LNCaP clone FGC (cell line): ENCODE results near the gene ADCYAP1.

Source experiments
- DNase-seq: peaks from one replicate; pipeline ENCODE4 v3.0.0-alpha.2; 2011; ENCODE audit warnings: low read depth
- H3K4me3 ChIP-seq: 2 replicates; pipeline ENCODE4 v1.5.1; 2011; ENCODE audit warnings: mild to moderate bottlenecking, low read depth, low read length, control low read depth
- TF ChIP-seq, protein P1 (sequence below): IDR thresholded peaks from 2 replicates; pipeline ENCODE4 v1.5.1; 2012; ENCODE audit warnings: mild to moderate bottlenecking; ENCODE audit not compliant: control insufficient read depth, insufficient read depth; ENCODE audit errors: extremely low read depth

ADCYAP1 gene

DNA sequence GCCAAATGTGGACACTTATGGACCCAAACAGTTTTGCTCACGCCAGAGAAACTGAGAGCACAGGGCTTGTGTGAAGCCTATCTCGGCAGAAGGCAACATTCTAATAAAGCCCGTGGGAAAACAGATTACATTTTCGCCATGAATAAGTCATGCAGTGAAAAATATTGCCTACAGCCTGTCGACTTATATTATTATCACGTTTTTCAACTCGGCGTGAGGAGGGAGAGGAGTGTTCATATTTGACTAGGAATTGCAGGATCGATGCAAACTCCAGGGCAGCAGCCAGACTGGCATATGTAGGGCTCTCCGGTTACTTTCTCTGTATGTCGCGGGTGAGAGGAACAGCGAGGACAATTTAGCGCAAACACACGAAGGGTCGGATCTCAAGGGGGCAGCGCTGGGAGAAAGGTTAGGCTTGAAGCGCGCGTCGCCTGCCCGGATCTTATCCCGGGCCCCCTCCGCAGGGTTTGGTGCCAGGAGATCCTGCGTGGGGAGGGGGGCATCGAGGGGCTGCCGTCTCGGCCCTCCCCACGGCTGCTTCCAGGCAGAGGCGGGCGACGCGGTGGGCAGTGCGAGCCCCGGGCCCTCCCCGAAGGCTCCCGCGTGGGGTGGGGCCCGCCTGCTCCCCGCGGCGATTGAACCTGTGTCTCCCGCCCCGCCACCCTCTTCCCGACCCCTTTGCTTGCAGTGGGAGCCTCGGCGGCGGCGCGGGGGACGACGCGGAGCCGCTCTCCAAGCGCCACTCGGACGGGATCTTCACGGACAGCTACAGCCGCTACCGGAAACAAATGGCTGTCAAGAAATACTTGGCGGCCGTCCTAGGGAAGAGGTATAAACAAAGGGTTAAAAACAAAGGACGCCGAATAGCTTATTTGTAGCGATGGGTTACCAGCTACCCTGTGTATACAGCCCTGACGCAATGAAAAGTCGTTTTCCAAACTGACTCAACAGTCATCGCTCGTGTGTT lies 4.4 kb downstream of the ADCYAP1 start:
- DNase-seq: no peak
- TF ChIP-seq, protein P1, sequence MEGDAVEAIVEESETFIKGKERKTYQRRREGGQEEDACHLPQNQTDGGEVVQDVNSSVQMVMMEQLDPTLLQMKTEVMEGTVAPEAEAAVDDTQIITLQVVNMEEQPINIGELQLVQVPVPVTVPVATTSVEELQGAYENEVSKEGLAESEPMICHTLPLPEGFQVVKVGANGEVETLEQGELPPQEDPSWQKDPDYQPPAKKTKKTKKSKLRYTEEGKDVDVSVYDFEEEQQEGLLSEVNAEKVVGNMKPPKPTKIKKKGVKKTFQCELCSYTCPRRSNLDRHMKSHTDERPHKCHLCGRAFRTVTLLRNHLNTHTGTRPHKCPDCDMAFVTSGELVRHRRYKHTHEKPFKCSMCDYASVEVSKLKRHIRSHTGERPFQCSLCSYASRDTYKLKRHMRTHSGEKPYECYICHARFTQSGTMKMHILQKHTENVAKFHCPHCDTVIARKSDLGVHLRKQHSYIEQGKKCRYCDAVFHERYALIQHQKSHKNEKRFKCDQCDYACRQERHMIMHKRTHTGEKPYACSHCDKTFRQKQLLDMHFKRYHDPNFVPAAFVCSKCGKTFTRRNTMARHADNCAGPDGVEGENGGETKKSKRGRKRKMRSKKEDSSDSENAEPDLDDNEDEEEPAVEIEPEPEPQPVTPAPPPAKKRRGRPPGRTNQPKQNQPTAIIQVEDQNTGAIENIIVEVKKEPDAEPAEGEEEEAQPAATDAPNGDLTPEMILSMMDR: no peak
- no peak overlapping the region for H3K4me3 ChIP-seq

DNA sequence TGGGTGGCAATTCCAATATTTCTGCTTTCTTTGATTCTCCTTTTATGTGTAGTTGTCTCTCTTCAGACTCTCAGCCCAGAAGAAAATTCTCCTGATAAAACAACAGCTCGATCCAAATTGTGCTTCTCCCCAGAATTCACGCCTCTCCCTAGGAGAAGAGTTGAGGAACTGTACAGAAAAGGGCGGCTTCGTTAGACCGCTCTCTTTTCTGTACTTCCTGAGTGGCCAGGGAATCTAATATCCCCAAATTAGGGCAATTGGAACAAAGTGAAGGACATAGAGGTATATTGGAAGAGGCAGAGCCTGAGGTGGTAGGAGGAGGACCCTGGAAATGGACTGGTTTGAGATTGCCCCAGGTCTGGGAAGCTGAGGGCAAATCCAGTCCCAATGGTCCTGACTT lies 5.6 kb downstream of the ADCYAP1 start:
- DNase-seq: no peak
- TF ChIP-seq, protein P1: no peak
- no peak overlapping the region for H3K4me3 ChIP-seq

DNA sequence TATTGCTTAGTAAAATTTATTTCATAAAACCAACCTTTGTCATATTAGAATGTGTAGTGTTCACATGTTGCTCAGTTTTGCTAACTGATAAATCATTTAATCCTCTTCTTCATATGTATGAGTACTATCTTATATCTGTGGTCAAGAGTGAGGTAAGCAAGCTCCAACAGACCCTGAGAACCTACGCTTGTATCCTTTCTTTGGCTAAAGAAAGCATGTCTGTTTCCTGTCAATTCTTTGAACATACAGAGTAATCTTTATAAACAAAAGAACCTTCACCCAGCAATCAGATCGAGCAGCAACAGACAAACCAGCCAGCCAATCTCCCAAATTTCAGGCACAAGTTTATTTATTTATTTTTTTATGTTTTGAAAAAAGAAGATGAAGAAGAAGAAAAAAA lies 6.4 kb downstream of the ADCYAP1 start:
- H3K4me3 ChIP-seq: no peak overlapping the region
- TF ChIP-seq, protein P1: no peak
- DNase-seq: no peak

GRCh38 chr18:911486-911885 lies 6.8 kb downstream of the ADCYAP1 start:
- no peak overlapping the region for H3K4me3 ChIP-seq
- TF ChIP-seq, protein P1: no peak
- DNase-seq: no peak

DNA sequence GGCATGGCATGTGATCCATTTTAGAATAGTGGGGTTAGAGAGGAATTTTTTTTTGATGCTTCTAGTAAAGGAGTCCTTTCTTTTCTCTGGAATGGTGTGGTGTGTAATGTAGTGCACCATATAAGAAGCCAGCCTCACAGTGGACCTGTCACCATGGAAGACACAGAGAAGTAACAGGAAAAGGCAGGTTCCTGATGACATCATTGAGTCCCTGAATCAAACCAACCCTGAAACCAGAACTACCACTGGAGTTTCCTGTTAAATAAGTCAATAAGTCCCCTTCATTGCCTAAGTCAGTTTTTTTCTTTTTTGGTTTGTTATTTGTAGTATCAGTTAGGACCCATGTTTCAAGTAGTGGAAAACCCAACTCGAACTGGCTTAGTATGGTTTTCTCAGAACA lies 11.9 kb downstream of the ADCYAP1 start:
- no peak for DNase-seq
- no peak overlapping the region for H3K4me3 ChIP-seq
- TF ChIP-seq, protein P1: no peak

- DNase-seq: no peak
- TF ChIP-seq, protein P1: no peak
- H3K4me3 ChIP-seq: no peak overlapping the region
Measured at GRCh38 chr18:919078-919477, 14.4 kb downstream of the ADCYAP1 start.
